ENCODE measurements around the gene PDE8A.

PDE8A gene

DNA sequence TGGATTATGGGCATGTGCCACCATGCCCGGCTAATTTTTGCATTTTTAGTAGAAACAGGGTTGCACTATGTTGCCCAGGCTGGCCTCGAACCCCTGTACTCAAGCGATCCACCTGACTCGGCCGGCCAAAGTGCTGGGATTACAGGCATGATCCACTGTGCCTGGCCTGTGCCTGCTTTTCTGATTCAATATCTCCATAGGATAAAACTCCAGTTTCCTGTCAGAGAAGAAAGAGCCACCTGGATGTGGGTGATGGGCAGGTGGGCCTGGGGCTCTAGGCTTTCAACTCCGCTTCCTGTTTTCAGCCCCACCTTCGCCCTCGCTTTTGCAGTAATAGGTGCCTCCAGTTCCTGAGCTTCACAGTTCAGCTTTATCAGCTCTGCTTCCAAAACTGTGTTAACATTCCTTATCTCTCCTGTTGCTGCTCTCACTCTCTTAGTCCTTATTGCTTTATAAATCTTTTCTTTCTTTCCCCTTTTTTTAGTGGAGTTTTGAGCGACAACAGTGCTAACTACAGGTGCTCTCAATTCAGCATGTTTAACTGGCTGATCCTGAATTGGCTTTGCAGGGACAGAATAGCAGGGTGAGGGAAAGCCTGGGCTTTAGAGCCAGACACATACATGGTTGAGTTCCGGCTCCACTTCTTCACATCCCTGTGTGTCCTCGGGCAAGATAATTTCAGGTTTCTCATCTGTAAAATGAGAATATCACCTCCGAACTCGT lies 21.1 kb upstream of the PDE8A start:
- H3F3A ChIP-seq (ENCODE audit: insufficient read depth): no peaks in the 10 kb centered on the region
- no peak overlapping the region for H3K27ac ChIP-seq (ENCODE audit: low read depth, low read length)
- H4K20me1 ChIP-seq (ENCODE audit: low read depth, low read length): no peaks in the 10 kb centered on the region
- H2AFZ ChIP-seq (ENCODE audit: low read depth, low read length, severe bottlenecking): no peak overlapping the region
- no peak overlapping the region for H3K4me2 ChIP-seq (ENCODE audit: low read depth, low read length, poor library complexity, severe bottlenecking)
- H3K79me2 ChIP-seq (ENCODE audit: insufficient read depth, low read length): no peaks in the 10 kb centered on the region
- no peaks in the 10 kb centered on the region for H3K27me3 ChIP-seq (ENCODE audit: low read length)
- no peak for TF ChIP-seq EZH2phosphoT487 (conservative IDR thresholded peaks at IDR 0.05; ENCODE audit: low read length)
- no peak for TF ChIP-seq CTCF (IDR thresholded peaks at IDR 0.05; ENCODE audit: insufficient read depth, low read length, poor library complexity, severe bottlenecking)
- no peaks in the 10 kb centered on the region for H3K9me3 ChIP-seq (ENCODE audit: insufficient read depth, low read length)
- H3K36me3 ChIP-seq (ENCODE audit: low read length): no peaks in the 10 kb centered on the region
- no peak overlapping the region for H3K9ac ChIP-seq (ENCODE audit: low read length)
- H3K4me3 ChIP-seq (ENCODE audit: insufficient read depth, low read length, poor library complexity, severe bottlenecking): no peak overlapping the region
- no peaks in the 10 kb centered on the region for H3K9me2 ChIP-seq (replicated peaks; ENCODE audit: insufficient read depth, low read length)

- H2AFZ ChIP-seq (ENCODE audit: low read depth, low read length, severe bottlenecking): no peak overlapping the region
- no peaks in the 10 kb centered on the region for H4K20me1 ChIP-seq (ENCODE audit: low read depth, low read length)
- H3K9me2 ChIP-seq (replicated peaks; ENCODE audit: insufficient read depth, low read length): no peaks in the 10 kb centered on the region
- H3K27ac ChIP-seq (ENCODE audit: low read depth, low read length): no peak overlapping the region
- H3K4me3 ChIP-seq (ENCODE audit: insufficient read depth, low read length, poor library complexity, severe bottlenecking): no peak overlapping the region
- no peaks in the 10 kb centered on the region for H3K36me3 ChIP-seq (ENCODE audit: low read length)
- no peak overlapping the region for H3K9ac ChIP-seq (ENCODE audit: low read length)
- TF ChIP-seq EZH2phosphoT487 (conservative IDR thresholded peaks at IDR 0.05; ENCODE audit: low read length) (no peak), CTCF (IDR thresholded peaks at IDR 0.05; ENCODE audit: insufficient read depth, low read length, poor library complexity, severe bottlenecking) (no peak)
- H3K4me2 ChIP-seq (ENCODE audit: low read depth, low read length, poor library complexity, severe bottlenecking): no peak overlapping the region
- H3K9me3 ChIP-seq (ENCODE audit: insufficient read depth, low read length): no peaks in the 10 kb centered on the region
- no peaks in the 10 kb centered on the region for H3F3A ChIP-seq (ENCODE audit: insufficient read depth)
- no peaks in the 10 kb centered on the region for H3K27me3 ChIP-seq (ENCODE audit: low read length)
- no peaks in the 10 kb centered on the region for H3K79me2 ChIP-seq (ENCODE audit: insufficient read depth, low read length)
Observed at GRCh38 chr15:84961114-84961452, 20.6 kb upstream of the PDE8A start.

GRCh38 chr15:84961707-84962106 lies 19.9 kb upstream of the PDE8A start:
- TF ChIP-seq EZH2phosphoT487 (conservative IDR thresholded peaks at IDR 0.05; ENCODE audit: low read length) (no peak), CTCF (IDR thresholded peaks at IDR 0.05; ENCODE audit: insufficient read depth, low read length, poor library complexity, severe bottlenecking) (no peak)
- no peak overlapping the region for H2AFZ ChIP-seq (ENCODE audit: low read depth, low read length, severe bottlenecking)
- no peaks in the 10 kb centered on the region for H4K20me1 ChIP-seq (ENCODE audit: low read depth, low read length)
- no peaks in the 10 kb centered on the region for H3K9me2 ChIP-seq (replicated peaks; ENCODE audit: insufficient read depth, low read length)
- H3K9me3 ChIP-seq (ENCODE audit: insufficient read depth, low read length): no peaks in the 10 kb centered on the region
- H3K36me3 ChIP-seq (ENCODE audit: low read length): no peaks in the 10 kb centered on the region
- no peak overlapping the region for H3K9ac ChIP-seq (ENCODE audit: low read length)
- no peaks in the 10 kb centered on the region for H3F3A ChIP-seq (ENCODE audit: insufficient read depth)
- no peak overlapping the region for H3K27ac ChIP-seq (ENCODE audit: low read depth, low read length)
- no peaks in the 10 kb centered on the region for H3K27me3 ChIP-seq (ENCODE audit: low read length)
- H3K4me3 ChIP-seq (ENCODE audit: insufficient read depth, low read length, poor library complexity, severe bottlenecking): no peak overlapping the region
- H3K4me2 ChIP-seq (ENCODE audit: low read depth, low read length, poor library complexity, severe bottlenecking): no peak overlapping the region
- no peaks in the 10 kb centered on the region for H3K79me2 ChIP-seq (ENCODE audit: insufficient read depth, low read length)
